Activated CD8-positive, alpha-beta T cell treated with anti-CD3 and anti-CD28 coated beads for 36 hours (primary cell): Measurements from ENCODE around the gene TNFAIP1. TPM values are rescaled to one million over a fixed set of nuclear protein-coding genes. Genes with fewer than 3 reads are reported as not detected.

Experiments
- ATAC-seq: fragments of 200-7000 bp; cut with Tn5 transposase; one replicate; pipeline ENCODE4 v1.10.0; 2021; ENCODE audit warnings: mild to moderate bottlenecking, moderate library complexity
- CTCF ChIA-PET: fragments of 350-600 bp; sonication (Branson Sonifier 250); formaldehyde crosslinking; loops from one replicate; lab custom pipeline; 2021; ENCODE audit warnings: antibody characterized with exemption; lab: Charles Lee
- POLR2A ChIA-PET: fragments of 350-600 bp; sonication (Branson Sonifier 250); formaldehyde crosslinking; loops from one replicate; lab custom pipeline; 2021; ENCODE audit warnings: antibody characterized with exemption; lab: Charles Lee
- DNase-seq: peaks from one replicate; pipeline ENCODE4 v3.0.0-alpha.2; 2020
- H3K27ac Mint-ChIP-seq: one replicate; pipeline ENCODE4 v1.8.0; 2021; ENCODE audit warnings: mild to moderate bottlenecking, mixed read lengths
- H3K27me3 Mint-ChIP-seq: one replicate; pipeline ENCODE4 v1.8.0; 2021; ENCODE audit warnings: mixed read lengths
- H3K36me3 Mint-ChIP-seq: one replicate; pipeline ENCODE4 v1.8.0; 2021; ENCODE audit warnings: low read depth, mixed read lengths
- H3K4me1 Mint-ChIP-seq: one replicate; pipeline ENCODE4 v1.8.0; 2021; ENCODE audit warnings: low read depth, mixed read lengths
- H3K4me3 Mint-ChIP-seq: one replicate; pipeline ENCODE4 v1.8.0; 2021; ENCODE audit warnings: mild to moderate bottlenecking, moderate library complexity, mixed read lengths
- H3K9me3 Mint-ChIP-seq: one replicate; pipeline ENCODE4 v1.8.0; 2021; ENCODE audit warnings: mixed read lengths
- intact Hi-C: fragments of 100-400 bp; cut with micrococcal nuclease; formaldehyde crosslinking; loops from one replicate; pipeline ENCODE4 v1.10.0; 2022
- total RNA-seq, 2 experiments: library from RNA; stranded (reverse); gene quantifications; one replicate each; pipeline ENCODE4 v1.2.3, GENCODE V29; 2021
- TF ChIP-seq, protein P1 (sequence below): fragments of 200-600 bp; IDR thresholded peaks from one replicate; pipeline ENCODE4 v1.8.0; 2022; ENCODE audit warnings: antibody characterized with exemption, mild to moderate bottlenecking

TNFAIP1 gene
- total RNA-seq, 2 experiments from 2014 or later = 19.5 to 20.9 TPM

- ATAC-seq (no peak), DNase-seq (no peak)
- no peak overlapping the region for H3K4me3 Mint-ChIP-seq
- no peak overlapping the region for H3K27ac Mint-ChIP-seq
- no peaks in the 10 kb centered on the region for H3K9me3 Mint-ChIP-seq
- peaks cover 17% of the 10 kb centered on the region for H3K36me3 Mint-ChIP-seq
- intact Hi-C loops = no loop called here
- TF ChIP-seq, protein P1, sequence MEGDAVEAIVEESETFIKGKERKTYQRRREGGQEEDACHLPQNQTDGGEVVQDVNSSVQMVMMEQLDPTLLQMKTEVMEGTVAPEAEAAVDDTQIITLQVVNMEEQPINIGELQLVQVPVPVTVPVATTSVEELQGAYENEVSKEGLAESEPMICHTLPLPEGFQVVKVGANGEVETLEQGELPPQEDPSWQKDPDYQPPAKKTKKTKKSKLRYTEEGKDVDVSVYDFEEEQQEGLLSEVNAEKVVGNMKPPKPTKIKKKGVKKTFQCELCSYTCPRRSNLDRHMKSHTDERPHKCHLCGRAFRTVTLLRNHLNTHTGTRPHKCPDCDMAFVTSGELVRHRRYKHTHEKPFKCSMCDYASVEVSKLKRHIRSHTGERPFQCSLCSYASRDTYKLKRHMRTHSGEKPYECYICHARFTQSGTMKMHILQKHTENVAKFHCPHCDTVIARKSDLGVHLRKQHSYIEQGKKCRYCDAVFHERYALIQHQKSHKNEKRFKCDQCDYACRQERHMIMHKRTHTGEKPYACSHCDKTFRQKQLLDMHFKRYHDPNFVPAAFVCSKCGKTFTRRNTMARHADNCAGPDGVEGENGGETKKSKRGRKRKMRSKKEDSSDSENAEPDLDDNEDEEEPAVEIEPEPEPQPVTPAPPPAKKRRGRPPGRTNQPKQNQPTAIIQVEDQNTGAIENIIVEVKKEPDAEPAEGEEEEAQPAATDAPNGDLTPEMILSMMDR = no peak
- H3K27me3 Mint-ChIP-seq = peaks cover 2% of the 10 kb centered on the region
- H3K4me1 Mint-ChIP-seq = peaks cover 16% of the 10 kb centered on the region
- ChIA-PET CTCF (interaction anchor here (3.6 kb wide), 1 partner anchor 37 kb away, joined by 18 read pairs; no protein-coding TSS in a partner anchor), POLR2A (interaction anchor here (0.9 to 1.4 kb wide), 3 partner anchors 10 to 171 kb away, joined by 3 to 5 read pairs (median 4); partner anchors contain the start of gene VTN)
Measured at GRCh38 chr17:28379814-28380801, 44.5 kb downstream of the TNFAIP1 start.

DNA sequence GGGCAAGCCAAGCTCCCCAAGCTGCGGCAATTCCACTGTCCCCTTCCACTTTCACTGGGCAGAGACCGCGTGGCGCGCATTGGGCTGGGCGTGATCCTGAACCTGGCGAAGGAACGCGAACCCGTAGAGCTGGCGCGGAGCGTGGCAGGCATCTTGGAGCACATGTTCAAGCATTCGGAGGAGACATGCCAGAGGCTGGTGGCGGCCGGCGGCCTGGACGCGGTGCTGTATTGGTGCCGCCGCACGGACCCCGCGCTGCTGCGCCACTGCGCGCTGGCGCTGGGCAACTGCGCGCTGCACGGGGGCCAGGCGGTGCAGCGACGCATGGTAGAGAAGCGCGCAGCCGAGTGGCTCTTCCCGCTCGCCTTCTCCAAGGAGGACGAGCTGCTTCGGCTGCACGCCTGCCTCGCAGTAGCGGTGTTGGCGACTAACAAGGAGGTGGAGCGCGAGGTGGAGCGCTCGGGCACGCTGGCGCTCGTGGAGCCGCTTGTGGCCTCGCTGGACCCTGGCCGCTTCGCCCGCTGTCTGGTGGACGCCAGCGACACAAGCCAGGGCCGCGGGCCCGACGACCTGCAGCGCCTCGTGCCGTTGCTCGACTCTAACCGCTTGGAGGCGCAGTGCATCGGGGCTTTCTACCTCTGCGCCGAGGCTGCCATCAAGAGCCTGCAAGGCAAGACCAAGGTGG lies 45.7 kb downstream of the TNFAIP1 start:
- peaks cover 22% of the 10 kb centered on the region for H3K36me3 Mint-ChIP-seq
- DNase-seq (peak; percentile 52), ATAC-seq (peak; percentile 23)
- H3K4me1 Mint-ChIP-seq = peaks cover 20% of the 10 kb centered on the region
- H3K27ac Mint-ChIP-seq = no peak overlapping the region
- intact Hi-C loops = no loop called here
- H3K27me3 Mint-ChIP-seq = peaks cover 2% of the 10 kb centered on the region
- ChIA-PET POLR2A (interaction anchor here (1.0 kb wide), 1 partner anchor 50 kb away, joined by 4 read pairs; no protein-coding TSS in a partner anchor), CTCF (interaction anchor here (0.8 to 3.6 kb wide), 4 partner anchors 10 to 36 kb away, joined by 3 to 18 read pairs (median 5); partner anchors contain the start of gene POLDIP2)
- peak overlapping the region; percentile 5 for H3K4me3 Mint-ChIP-seq
- TF ChIP-seq, protein P1 = peak; percentile 46
- no peaks in the 10 kb centered on the region for H3K9me3 Mint-ChIP-seq

- ChIA-PET POLR2A (interaction anchor here (0.6 to 3.5 kb wide), 10 partner anchors 11 to 294 kb away, joined by 3 to 22 read pairs (median 5); partner anchors contain the start of genes POLDIP2, SARM1 and SEBOX), CTCF (interaction anchor here (0.9 to 1.8 kb wide), 4 partner anchors 13 to 165 kb away, joined by 3 to 9 read pairs (median 4); partner anchors contain the start of genes POLDIP2 and SARM1)
- Mint-ChIP-seq H3K4me1 (peaks cover 20% of the 10 kb centered on the region), H3K36me3 (peaks cover 28% of the 10 kb centered on the region), H3K4me3 (peak overlapping the region; percentile 84), H3K27ac (peak overlapping the region; percentile 63), H3K9me3 (no peaks in the 10 kb centered on the region), H3K27me3 (peaks cover 2% of the 10 kb centered on the region)
- TF ChIP-seq, protein P1 = no peak
- ATAC-seq = peak; percentile 94
- intact Hi-C loops = no loop called here
- peak; percentile 80 for DNase-seq
Measured at GRCh38 chr17:28384281-28385036, 48.9 kb downstream of the TNFAIP1 start.

GRCh38 chr17:28385037-28385400 lies 49.5 kb downstream of the TNFAIP1 start:
- POLR2A ChIA-PET = interaction anchor here (0.6 to 3.5 kb wide), 10 partner anchors 12 to 294 kb away, joined by 3 to 22 read pairs (median 4); partner anchors contain the start of genes POLDIP2, SARM1 and SEBOX
- intact Hi-C loops = no loop called here
- TF ChIP-seq, protein P1 = no peak
- ATAC-seq = no peak
- CTCF ChIA-PET = interaction anchor here (1.1 to 1.8 kb wide), 4 partner anchors 27 to 165 kb away, joined by 3 to 9 read pairs (median 4); partner anchors contain the start of gene POLDIP2
- no peak for DNase-seq
- Mint-ChIP-seq H3K9me3 (no peaks in the 10 kb centered on the region), H3K27me3 (peaks cover 2% of the 10 kb centered on the region), H3K4me3 (peak overlapping the region; percentile 84), H3K36me3 (peaks cover 28% of the 10 kb centered on the region), H3K4me1 (peaks cover 20% of the 10 kb centered on the region), H3K27ac (peak overlapping the region; percentile 63)
